ENCODE data around the gene OSBPL10. TPM values are rescaled to one million over a fixed set of nuclear protein-coding genes. Genes with fewer than 3 reads are reported as not detected.
A peak's percentile ranks its signal among the peaks of the same experiment; 100 is the strongest.
"Not testable (repeated sequence)": the region's sequence is repeated elsewhere in the genome, so short reads cannot be mapped to it uniquely, and the experiment has no call there.

OSBPL10 gene
- total RNA-seq (2014; rRNA removed; shearing (Covaris generic)) = 7.1 and 13.9 TPM in 2 replicates

GRCh38 chr3:31981206-31982181 lies at the start of gene OSBPL10, which contains the start of gene ZNF860:
Gene OSBPL10 (minus strand): TSS chr3:31981262. CDS start chr3:31981179, 83 bp downstream.
Gene ZNF860 (plus strand): TSS chr3:31981750. CDS start chr3:31989080, 7,330 bp downstream.
- DNase-seq (ENCODE audit: low read depth) = peak; percentile 84

- no peak for DNase-seq (ENCODE audit: low read depth)
These were observed 45.5 kb upstream of the OSBPL10 start for GRCh38 chr3:32026593-32026992.

DNA sequence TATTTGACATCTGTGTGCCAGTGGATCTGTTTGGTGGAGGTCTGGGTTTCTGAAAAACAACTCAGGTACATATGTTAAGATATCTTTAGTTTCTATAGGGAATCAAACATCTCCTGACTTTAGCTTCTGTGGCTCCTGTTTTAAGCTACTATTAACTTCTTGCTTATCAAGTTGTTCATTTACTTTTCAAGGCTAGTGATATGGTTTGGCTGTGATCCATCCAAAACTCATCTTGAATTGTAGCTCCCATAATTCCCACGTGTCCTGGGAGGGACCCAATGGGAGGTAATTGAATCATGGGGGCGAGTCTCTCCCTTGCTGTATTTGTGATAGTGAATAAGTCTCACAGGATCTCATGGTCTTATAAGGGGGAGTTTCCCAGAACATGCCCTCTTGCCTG lies 41.9 kb upstream of the OSBPL10 start:
- DNase-seq (ENCODE audit: low read depth) = no peak

- DNase-seq (ENCODE audit: low read depth) = no peak
These were observed 40.7 kb upstream of the OSBPL10 start for GRCh38 chr3:32021748-32022147.

DNA sequence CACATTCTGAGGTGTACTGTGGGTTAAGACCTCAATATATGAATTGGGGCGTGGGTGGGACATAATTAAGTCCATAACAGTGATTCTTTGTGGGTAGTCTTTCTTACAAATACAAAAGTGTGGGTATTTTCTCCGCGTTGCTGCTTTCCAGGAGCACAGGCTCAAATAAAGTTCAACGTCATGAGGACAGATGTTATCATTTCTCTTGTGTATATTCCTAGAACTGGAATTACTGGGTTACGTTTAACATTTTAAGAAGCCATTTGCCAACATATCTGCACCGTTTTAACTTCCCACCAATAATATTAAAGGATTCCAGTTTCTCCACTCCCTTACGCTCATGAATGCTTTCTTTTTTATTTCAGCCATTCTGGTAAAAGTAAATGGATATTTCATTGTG lies 40.1 kb upstream of the OSBPL10 start:
- DNase-seq (ENCODE audit: low read depth) = no peak

- DNase-seq (ENCODE audit: low read depth) = peak; percentile 43
These were observed 37.9 kb upstream of the OSBPL10 start for GRCh38 chr3:32018757-32019564.

DNA sequence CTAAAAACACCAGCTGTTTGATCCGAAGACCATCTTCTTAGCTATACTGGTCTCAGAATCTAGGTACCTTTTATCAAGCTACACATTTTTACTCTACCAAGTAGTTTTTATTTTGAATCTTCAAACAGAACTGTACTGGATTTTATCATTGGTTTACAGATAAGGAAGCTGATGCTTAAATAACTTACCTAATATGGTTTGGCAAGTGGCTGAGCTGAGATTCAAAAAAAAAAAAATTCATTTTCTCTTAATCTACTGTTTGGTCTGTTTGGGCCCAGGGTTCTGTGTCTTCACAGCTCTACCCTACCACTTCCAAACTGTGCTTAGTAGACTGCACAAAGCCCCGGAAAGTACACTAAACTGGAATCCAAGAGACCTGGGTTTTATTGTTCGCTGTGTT lies 36.2 kb upstream of the OSBPL10 start:
- no peak for DNase-seq (ENCODE audit: low read depth)

DNA sequence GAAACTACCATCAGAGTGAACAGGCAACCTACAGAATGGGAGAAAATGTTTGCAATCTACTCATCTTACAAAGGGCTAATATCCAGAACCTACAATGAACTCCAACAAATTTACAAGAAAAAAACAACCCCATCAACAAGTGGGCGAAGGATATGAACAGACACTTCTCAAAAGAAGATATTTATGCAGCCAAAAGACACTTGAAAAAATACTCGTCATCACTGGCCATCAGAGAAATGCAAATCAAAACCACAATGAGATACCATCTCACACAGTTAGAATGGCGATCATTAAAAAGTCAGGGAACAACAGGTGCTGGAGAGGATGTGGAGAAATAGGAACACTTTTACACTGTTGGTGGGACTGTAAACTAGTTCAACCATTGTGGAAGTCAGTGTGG lies 34.6 kb upstream of the OSBPL10 start:
- DNase-seq (ENCODE audit: low read depth) = not testable (repeated sequence)

DNA sequence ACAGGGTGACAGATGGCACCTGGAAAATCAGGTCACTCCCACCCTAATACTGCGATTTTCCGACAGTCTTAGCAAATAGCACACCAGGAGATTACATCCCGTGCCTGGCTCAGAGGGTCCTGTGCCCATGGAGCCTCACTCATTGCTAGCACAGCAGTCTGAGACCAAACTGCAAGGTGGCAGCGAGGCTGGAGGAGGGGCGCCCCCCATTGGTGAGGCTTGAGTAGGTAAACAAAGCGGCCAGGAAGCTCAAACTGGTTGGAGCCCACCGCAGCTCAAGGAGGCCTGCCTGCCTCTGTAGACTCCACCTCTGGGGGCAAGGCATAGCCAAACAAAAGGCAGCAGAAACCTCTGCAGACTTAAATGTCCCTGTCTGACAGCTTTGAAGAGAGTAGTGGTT lies 29.6 kb upstream of the OSBPL10 start:
- not testable (repeated sequence) for DNase-seq (ENCODE audit: low read depth)

DNA sequence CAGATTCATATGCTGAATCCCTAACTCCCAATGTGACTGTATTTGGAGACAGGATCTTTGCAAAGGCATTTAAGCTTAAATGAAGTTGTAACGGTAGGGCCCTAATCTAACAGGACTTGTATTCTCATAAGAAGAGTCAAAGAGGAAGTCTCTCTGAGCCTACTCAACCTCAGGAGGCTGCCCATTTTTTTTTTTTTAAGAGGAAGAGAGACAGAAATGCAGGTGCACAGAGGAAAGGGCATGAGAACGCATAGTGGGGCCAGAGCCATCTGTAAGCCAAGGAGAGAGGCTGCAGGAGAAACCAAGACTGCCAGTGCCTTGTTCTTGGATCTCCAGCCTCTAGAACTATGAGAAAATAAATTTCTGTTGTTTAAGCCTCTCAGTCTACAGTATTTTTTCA lies 28.9 kb upstream of the OSBPL10 start:
- DNase-seq (ENCODE audit: low read depth) = no peak

DNA sequence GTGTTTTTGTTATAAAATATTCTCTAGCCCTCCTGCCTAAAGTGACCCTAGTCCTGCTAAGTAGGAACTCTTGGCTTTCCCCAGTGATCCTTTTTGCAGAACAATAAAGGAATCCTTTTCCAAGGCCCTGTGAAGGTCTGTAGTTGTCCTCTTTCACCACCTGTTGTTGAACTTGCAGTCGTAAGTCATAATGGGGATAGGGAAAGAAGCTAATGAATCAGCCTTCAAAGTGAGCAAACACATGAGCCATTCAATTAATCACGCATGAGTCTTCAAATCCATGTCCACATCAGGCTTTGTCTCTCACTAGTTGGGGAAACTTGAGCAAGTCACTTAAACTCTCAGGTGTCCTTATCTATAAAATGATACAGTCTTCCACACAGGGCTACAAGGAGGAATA lies 28.0 kb upstream of the OSBPL10 start:
- DNase-seq (ENCODE audit: low read depth) = peak; percentile 47

GRCh38 chr3:32004113-32004765 lies 23.2 kb upstream of the OSBPL10 start:
- no peak for DNase-seq (ENCODE audit: low read depth)

- DNase-seq (ENCODE audit: low read depth) = no peak
These were observed 22.3 kb upstream of the OSBPL10 start for GRCh38 chr3:32003380-32003779.

DNA sequence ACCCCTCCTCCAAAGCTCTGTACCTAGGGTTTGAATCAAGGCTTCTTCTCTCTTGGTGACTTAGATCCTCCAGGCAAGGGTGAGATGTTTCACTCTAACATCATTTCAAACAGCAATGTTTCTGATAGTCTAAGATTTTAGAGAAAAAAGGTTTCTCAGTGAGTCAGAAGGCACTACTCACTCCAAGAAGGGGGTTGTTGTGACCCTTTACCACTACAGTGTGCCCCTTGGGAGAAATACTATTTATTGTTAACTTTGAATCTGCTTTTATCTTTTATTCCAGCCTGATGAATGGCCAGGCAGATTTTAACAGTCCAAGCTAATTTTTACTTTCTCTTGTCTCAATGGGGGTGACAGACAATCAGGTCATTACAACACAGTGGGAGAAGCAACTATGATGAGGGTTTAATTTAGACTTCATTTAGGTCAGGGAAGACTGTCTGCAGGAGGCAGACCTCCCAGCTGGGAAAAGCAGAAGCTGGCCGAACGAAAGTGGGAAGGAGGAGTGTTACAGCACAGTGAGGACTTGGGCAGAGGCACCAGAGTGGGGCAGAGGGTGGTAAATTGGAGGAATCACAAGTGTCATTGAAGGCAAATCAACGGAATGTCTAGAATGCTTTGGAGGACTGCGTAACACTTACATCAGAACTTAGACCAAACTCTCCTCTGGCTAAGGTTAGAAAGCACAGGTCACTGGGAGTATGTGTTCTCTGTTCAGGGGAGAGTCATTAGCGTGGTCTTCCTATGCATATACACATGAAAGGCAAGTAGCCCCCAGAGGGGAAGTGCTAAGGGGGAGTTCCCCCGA lies 21.7 kb upstream of the OSBPL10 start:
- no peak for DNase-seq (ENCODE audit: low read depth)

- DNase-seq (ENCODE audit: low read depth) = no peak
These were observed 19.8 kb upstream of the OSBPL10 start for GRCh38 chr3:32000877-32001276.

GRCh38 chr3:31999907-32000439 lies 18.9 kb upstream of the OSBPL10 start:
- no peak for DNase-seq (ENCODE audit: low read depth)

GRCh38 chr3:31997500-31997899 lies 16.4 kb upstream of the OSBPL10 start:
- DNase-seq (ENCODE audit: low read depth) = no peak

DNA sequence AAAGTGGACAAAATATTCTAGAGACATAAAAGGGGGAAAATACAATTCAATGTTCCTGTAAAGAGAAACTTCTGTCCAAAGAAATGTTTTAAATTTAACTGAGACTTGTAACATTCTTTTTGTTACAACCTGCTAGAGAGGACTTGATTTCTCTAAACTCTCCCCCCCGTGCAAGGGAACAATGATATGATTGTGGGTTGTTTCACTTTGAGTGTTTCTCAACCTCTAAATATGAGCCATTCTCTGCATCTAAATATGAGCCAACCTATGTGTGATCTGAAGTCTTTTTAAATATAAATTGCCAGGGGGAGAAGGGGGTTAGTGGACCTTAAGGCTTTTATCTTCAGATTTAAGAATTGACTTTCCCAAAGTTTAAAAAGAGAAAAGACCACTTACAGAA lies 15.1 kb upstream of the OSBPL10 start:
- no peak for DNase-seq (ENCODE audit: low read depth)

GRCh38 chr3:31995026-31995425 lies 14.0 kb upstream of the OSBPL10 start:
- not testable (repeated sequence) for DNase-seq (ENCODE audit: low read depth)

DNA sequence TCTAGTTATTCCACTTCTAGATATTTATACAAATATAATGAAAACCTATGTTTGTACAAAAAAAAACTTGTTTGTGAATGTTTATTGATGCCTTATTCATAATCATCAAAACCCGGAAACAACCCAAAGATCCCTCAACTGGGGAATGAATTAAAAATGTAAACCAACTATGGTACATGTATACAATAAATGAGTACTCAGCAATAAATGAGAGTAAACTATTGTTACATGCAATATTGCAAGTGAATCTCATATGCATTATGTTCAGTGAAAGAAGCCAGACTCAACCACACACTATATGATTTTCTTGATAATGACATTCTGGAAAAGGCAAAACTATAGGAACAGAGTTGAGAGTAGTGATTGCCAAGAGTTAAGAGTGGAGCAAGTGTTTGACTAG lies 12.8 kb upstream of the OSBPL10 start:
- DNase-seq (ENCODE audit: low read depth) = no peak

DNA sequence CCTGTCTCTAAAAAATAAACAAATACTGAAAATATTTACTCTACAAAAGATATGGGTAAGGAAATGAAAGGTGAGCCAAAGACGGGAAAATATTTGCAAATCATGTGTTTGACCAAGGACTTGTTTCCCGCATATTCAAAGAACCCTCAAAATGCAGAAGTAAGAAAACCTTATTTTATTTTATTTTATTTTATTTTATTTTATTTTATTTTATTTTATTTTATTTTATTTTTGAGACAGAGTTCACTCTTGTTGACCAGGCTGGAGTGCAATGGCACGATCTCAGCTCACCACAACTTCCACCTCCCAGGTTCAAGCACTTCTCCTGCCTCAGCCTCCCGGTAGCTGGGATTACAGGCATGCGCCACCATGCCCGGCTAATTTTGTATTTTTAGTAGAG lies 11.9 kb upstream of the OSBPL10 start:
- DNase-seq (ENCODE audit: low read depth) = not testable (repeated sequence)
